Panc1 (cell line): ENCODE data around the gene INPP4A. TPM values are rescaled to one million over a fixed set of nuclear protein-coding genes. Genes with fewer than 3 reads are reported as not detected.

Experiments
- ATAC-seq: fragments of 200-7000 bp; cut with Tn5 transposase; 2 replicates; pipeline ENCODE4 v1.9.1; 2020; ENCODE audit warnings: mild to moderate bottlenecking, moderate library complexity
- BruUV-seq: library from RNA; stranded (reverse); fragments of 400-500 nt; replicated peaks from 2 replicates; lab custom pipeline; 2021; lab: Mats Ljungman, UMichigan
- CTCF ChIA-PET: fragments of 300-600 bp; sonication (Branson Sonifier 250); formaldehyde crosslinking; loops from one replicate; lab custom pipeline; 2022; ENCODE audit warnings: antibody characterized with exemption; lab: Charles Lee
- POLR2A ChIA-PET: fragments of 300-600 bp; sonication (Branson Sonifier 250); formaldehyde crosslinking; loops from one replicate; lab custom pipeline; 2022; ENCODE audit warnings: antibody characterized with exemption; lab: Charles Lee
- DNase-seq: peaks from one replicate; pipeline ENCODE4 v3.0.0-alpha.2; 2010; ENCODE audit warnings: low read depth, low spot score
- H3K27ac ChIP-seq: 2 replicates; pipeline ENCODE4 v1.5.1; 2011; ENCODE audit warnings: mild to moderate bottlenecking, low read length, inconsistent platforms
- H3K27me3 ChIP-seq: fragments of 200-500 bp; sonication (Bioruptor generic); 2 replicates; pipeline ENCODE4 v1.6.0; 2014; ENCODE audit warnings: low read length, inconsistent platforms; ENCODE audit not compliant: control insufficient read depth, insufficient read depth
- H3K36me3 ChIP-seq: fragments of 200-500 bp; sonication (Bioruptor generic); 2 replicates; pipeline ENCODE4 v1.5.1; 2014; ENCODE audit warnings: inconsistent platforms, mild to moderate bottlenecking, low read length, moderate library complexity; ENCODE audit not compliant: control insufficient read depth, insufficient read depth
- H3K4me1 ChIP-seq: 2 replicates; pipeline ENCODE4 v1.5.1; 2011; ENCODE audit warnings: inconsistent platforms, mild to moderate bottlenecking, low read length, moderate library complexity; ENCODE audit not compliant: control insufficient read depth, insufficient read depth
- H3K4me3 ChIP-seq, 2 experiments: 2 replicates each; pipeline ENCODE4 v1.5.1; 2011 to 2012; ENCODE audit warnings: low read depth in 2 of 2, low read length in 2 of 2, mild to moderate bottlenecking in 2 of 2, inconsistent platforms in 1 of 2, moderate library complexity in 1 of 2
- H3K9me3 ChIP-seq: fragments of 200-500 bp; sonication (Bioruptor generic); 2 replicates; pipeline ENCODE4 v1.5.1; 2014; ENCODE audit warnings: low read depth, mild to moderate bottlenecking, inconsistent platforms, low read length, moderate library complexity; ENCODE audit not compliant: control insufficient read depth, insufficient read depth
- CTCF ChIP-seq: fragments of 450-650 bp; IDR thresholded peaks from 2 replicates; pipeline ENCODE4 v1.5.1; 2017; ENCODE audit warnings: mild to moderate bottlenecking
- POLR2AphosphoS5 ChIP-seq: IDR thresholded peaks from 2 replicates; pipeline ENCODE4 v1.6.1; 2012; ENCODE audit warnings: mild to moderate bottlenecking, low read depth, low read length, moderate library complexity
- REST ChIP-seq, 2 experiments: IDR thresholded peaks; 2 replicates each; pipeline ENCODE4 v1.6.1; 2011 to 2012; ENCODE audit warnings: low read depth in 2 of 2, control low read depth in 1 of 2, low read length in 1 of 2, mild to moderate bottlenecking in 1 of 2, moderate library complexity in 1 of 2; ENCODE audit not compliant: insufficient read depth in 1 of 2
- SIN3A ChIP-seq: IDR thresholded peaks from 2 replicates; pipeline ENCODE4 v1.6.1; 2012; ENCODE audit warnings: low read depth, mild to moderate bottlenecking, low read length, moderate library complexity, borderline replicate concordance; ENCODE audit not compliant: insufficient read depth
- TCF7L2 ChIP-seq: IDR thresholded peaks from 2 replicates; pipeline ENCODE4 v1.6.1; 2011; ENCODE audit warnings: mild to moderate bottlenecking, low read depth, low read length, inconsistent platforms
- in situ Hi-C: cut with HindIII; loops from 2 replicates; pipeline ENCODE4 v1.10.0; 2016; ENCODE audit warnings: low sequenced_read_pairs, low pct_unique_long_range_greater_than_20kb
- intact Hi-C: fragments of 100-400 bp; cut with micrococcal nuclease; formaldehyde crosslinking; loops from one replicate; pipeline ENCODE4 v1.10.0; 2022; ENCODE audit not compliant: unreplicated experiment
- total RNA-seq: library from RNA; stranded (reverse); gene quantifications from one replicate; pipeline ENCODE4 v1.2.1, GENCODE V29; 2021; ENCODE audit not compliant: unreplicated experiment

Gene INPP4A
- total RNA-seq, 1 experiment from 2014 or later: 22.9 TPM

GRCh38 chr2:98643496-98644100 lies 198.9 kb downstream of the INPP4A start:
- no peak overlapping the region for H3K4me3 ChIP-seq
- H3K4me1 ChIP-seq: no peaks in the 10 kb centered on the region
- ATAC-seq (no peak), DNase-seq (no peak)
- ChIA-PET CTCF (no interaction called here), POLR2A (no interaction called here)
- no peaks in the 10 kb centered on the region for H3K36me3 ChIP-seq
- no TSS peak for BruUV-seq
- no peaks in the 10 kb centered on the region for H3K9me3 ChIP-seq
- H3K27ac ChIP-seq: no peak overlapping the region
- in situ Hi-C loops (no loop called here), intact Hi-C loops (no loop called here)
- TF ChIP-seq TCF7L2 (no peak), CTCF (no peak), SIN3A (no peak), POLR2AphosphoS5 (no peak), REST (IDR thresholded peaks at IDR 0.05; ENCODE audit: insufficient read depth in 1 of 2, low read depth in 2 of 2, low read length in 1 of 2) (no peak)
- H3K27me3 ChIP-seq: no peaks in the 10 kb centered on the region; the same call in 1 of the 2 replicates

Other genes starting within 250 kb of the INPP4A start
- not detected for gene CNGA3, start 98.4 kb upstream of the INPP4A start, total RNA-seq
- 20.6 TPM for gene COA5, start 163.7 kb downstream of the INPP4A start, total RNA-seq
- gene UNC50, start 163.7 kb downstream of the INPP4A start, total RNA-seq: 43.6 TPM